PC-9 (cell line): ENCODE measurements around the gene PPRC1.

Experiments used
- EZH2 ChIP-seq: fragments of 200-600 bp; sonication (generic); IDR thresholded peaks from 2 replicates; pipeline ENCODE4 v1.8.0; 2017; ENCODE audit warnings: antibody characterized with exemption, low read depth
- TF ChIP-seq, protein P1 (sequence below): fragments of 200-600 bp; sonication (generic); conservative IDR thresholded peaks from 2 replicates; pipeline ENCODE4 v1.6.1; 2017; ENCODE audit warnings: mixed run types, antibody characterized with exemption, mild to moderate bottlenecking, moderate library complexity

- TF ChIP-seq, protein P1, sequence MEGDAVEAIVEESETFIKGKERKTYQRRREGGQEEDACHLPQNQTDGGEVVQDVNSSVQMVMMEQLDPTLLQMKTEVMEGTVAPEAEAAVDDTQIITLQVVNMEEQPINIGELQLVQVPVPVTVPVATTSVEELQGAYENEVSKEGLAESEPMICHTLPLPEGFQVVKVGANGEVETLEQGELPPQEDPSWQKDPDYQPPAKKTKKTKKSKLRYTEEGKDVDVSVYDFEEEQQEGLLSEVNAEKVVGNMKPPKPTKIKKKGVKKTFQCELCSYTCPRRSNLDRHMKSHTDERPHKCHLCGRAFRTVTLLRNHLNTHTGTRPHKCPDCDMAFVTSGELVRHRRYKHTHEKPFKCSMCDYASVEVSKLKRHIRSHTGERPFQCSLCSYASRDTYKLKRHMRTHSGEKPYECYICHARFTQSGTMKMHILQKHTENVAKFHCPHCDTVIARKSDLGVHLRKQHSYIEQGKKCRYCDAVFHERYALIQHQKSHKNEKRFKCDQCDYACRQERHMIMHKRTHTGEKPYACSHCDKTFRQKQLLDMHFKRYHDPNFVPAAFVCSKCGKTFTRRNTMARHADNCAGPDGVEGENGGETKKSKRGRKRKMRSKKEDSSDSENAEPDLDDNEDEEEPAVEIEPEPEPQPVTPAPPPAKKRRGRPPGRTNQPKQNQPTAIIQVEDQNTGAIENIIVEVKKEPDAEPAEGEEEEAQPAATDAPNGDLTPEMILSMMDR, result no peak
- TF ChIP-seq EZH2, result no peak
Observed at GRCh38 chr10:102163342-102163989, 30.6 kb downstream of the PPRC1 start.
